HG02759 (cell line): ENCODE measurements around the gene ABO.
"Not testable (repeated sequence)": the region's sequence is repeated elsewhere in the genome, so short reads cannot be mapped to it uniquely, and the experiment has no call there.

Experiments used
- ATAC-seq: cut with Tn5 transposase; IDR thresholded peaks from one replicate; pipeline ENCODE4 v1.9.1; 2021; ENCODE audit warnings: mild to moderate bottlenecking, moderate library complexity; ENCODE audit not compliant: unreplicated experiment

ABO gene

DNA sequence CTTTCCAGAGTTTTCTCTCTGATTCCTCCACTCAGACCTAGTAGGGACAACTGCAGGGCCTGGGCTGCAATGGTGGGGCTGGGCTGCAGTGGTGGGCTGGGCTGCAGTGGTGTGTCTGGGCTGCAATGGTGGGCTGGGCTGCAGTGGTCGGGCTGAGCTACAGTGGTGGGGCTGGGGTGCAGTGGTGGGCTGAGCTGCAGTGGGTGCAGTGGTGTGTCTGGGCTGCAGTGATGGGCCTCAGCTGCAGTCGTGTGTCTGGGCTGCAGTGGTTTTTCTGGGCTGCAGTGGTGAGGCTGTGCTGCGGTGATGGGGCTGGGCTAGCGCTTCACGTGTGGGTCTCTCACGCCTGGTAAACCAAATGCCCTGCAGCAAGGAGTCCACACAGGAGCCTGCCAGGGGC, 27.4 kb downstream of the ABO start:
- no peak for ATAC-seq

DNA sequence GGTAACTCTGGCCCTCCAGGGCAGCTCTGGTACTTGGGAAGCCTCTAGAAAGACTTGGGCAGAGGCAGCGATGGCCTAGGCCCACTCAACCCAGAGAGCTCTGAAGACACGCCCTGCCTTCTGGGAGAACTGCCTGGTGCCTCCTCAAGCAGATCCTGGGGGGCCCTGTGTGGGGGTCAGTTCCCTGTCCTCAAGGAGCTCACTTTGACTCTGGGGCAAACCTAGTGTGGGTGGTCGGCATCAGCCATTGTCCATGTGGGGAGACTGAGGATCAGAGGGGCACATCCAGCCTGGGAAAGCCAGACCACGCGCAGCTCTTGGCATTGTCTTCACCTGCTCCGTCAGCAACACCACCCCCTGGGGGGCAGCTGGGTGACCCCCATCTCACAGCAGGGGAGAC, 28.0 kb downstream of the ABO start:
- ATAC-seq = no peak

DNA sequence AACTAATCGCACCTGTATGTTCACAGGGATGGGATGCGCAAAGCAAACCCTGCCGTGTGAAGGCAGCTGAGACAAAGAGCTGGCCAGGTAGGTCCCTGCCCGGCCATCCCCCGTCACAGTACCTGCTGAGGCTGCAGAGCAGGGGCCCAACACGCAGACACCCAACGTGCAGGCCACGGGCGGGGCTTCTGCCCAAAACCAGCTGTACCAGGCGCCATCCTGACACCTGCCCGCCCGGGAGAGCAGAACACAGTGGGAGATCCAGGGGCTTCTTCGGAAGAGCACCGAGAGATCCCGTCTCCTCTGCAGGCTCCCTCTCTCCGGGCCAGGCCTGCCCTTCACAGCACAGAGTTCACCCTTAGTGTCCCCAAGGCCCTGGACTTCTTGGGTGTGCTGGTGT, 28.4 kb downstream of the ABO start:
- ATAC-seq = no peak

DNA sequence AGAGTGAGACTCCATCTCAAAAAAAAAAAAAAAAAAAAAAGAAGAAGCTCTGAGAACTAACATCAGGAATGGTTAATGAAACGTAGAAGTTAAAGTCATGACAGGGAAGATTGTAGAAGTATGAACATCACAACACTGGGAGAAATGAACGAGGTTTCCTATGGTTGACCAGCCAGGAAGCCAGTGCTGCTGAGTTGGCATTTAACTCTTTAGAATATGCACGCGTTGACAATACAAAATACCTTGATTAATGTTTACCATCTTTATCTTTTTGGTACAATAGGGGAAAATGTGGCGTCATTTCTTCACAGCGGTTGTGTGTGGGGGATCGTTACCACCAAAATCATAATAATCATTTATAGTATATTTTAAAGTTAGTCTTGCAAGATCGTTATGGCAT, 32.0 kb downstream of the ABO start:
- ATAC-seq = no peak

DNA sequence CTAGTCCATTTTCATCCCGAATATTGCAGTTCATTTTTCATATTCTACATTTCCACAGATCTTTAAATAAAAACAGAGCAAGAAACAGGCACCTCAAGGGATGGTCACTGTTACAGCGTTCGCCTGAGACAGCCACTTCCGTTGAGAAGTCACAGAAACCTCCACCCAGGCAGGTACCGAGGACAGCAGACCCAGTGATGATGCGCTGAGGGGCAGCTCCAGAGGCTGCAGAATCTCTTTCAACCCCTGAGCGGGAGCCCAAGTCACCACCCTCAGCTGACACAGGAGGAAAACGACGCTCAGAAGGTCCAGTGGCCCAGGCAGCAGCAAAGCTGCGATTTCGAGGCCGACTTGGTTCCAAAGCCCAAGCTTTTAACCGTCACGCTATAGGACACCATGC, 32.8 kb downstream of the ABO start:
- no peak for ATAC-seq

DNA sequence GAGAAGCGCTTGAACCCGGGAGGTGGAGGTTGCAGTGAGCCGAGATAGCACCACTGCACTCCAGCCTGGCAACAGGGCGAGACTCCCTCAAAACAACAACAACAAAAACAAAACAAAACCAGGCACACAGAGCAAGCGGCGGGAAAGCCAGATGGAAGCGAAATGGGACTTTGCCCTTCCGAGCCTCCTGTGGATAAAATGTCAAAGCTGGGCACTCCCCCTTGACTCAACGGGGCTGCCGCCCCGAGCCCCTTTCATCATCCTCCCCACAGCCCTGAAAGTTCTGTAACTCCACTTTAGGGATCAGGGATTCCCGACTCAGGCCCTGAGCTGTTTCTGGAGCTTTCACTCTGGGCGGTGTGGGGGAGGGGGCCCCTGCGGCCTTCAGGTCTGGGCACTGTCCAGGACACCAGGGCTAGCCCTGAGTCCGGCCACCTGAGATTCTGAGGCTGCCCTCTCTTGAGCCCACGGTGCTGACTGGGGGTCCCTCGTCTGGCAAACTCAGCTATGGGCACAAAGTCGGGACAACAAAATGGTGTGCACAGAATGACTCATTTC, 35.4 kb downstream of the ABO start:
- no peak for ATAC-seq

DNA sequence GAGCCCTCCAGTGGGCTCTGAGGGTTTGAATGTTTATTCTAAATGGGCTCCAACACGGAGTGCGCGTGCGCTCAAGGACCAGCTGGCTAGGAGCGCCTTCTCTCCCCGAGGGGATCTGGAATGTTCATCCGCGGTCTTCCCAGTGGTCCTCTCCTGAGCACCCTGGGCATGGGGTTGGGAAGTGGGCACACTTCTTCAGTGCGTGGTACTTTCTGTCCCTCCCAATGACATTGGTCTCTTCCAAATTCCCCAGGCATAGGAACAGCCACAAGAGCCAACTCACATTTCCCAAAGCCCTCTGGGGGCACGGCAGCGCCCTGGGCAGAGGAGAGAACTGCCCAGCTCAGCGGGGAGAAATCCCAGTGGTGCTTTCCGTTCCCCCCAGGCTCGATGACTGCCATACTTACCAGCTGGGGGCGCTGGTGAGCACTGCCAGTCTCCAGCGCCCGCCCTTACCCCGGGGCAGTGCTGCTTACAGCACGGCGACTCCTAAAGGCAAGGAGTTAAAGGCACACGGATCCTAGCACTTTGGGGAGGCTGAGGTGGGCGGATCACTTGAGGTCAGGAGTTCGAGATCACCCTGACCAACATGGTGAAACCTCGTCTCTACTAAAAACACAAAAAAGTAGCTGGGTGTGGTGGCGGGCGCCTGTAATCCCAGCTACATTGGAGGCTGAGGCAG, 36.0 kb downstream of the ABO start:
- no peak for ATAC-seq

DNA sequence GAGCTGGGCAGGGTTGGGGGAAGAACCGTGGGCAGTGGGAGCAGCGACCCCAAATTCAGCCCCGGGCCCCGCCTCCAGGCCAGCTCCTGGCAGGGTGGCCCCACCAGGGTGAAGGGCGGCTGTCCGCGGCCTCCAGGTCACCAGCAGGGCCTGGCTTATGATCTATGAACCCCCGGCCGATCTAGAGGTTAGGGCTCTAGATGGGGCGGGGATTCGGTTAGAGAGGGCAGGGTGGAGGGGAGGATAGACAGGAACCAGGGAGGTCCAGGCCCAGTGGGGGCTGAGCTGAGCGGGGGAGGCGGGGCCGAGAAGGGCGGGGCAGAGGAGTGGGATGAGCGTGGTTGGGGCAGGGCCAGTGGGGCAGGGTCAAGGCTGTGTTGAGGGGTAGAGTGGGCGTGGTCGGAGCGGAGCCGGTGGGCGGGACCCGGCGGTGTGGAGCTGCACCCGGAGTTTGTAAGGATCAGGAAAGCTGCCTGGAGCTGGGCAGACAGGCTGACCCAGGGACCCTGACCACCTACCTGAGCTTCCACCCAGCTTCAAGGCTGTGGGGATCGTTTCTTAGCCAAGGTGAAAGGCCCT, 36.6 kb downstream of the ABO start:
- ATAC-seq = no peak

DNA sequence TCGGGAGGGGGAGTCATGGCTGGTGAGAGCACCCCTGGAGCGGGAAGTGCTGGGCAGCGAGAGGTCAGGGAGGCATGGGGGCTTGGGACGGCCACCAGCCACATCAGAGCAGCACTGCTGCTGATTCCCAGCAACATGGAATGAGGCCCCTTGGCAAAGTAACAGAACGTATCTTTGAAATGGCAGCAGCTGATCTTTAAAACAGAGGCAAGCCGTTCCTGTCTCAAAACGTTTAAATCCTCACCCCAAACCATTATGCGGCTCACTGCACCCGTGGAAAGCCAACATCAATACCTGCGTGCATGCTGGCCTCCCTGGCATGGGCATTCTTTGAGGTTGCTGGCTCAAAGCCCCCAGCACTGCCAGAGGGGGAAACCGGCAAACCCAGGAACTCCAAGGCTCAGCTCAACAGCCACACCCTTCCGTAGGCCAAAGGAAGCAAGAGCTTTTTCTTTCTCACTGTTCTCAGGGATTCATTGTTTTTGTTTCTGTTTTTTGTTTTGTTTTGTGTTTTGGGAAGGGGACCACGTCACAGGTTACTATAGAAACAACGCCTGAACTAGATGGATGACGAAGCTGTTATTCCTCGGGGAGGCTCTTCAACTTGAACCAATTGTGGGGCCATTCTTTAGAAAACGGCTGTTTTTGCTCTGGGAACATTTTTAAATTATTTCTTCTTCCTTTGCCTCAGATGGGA, 37.8 kb downstream of the ABO start:
- no peak for ATAC-seq

DNA sequence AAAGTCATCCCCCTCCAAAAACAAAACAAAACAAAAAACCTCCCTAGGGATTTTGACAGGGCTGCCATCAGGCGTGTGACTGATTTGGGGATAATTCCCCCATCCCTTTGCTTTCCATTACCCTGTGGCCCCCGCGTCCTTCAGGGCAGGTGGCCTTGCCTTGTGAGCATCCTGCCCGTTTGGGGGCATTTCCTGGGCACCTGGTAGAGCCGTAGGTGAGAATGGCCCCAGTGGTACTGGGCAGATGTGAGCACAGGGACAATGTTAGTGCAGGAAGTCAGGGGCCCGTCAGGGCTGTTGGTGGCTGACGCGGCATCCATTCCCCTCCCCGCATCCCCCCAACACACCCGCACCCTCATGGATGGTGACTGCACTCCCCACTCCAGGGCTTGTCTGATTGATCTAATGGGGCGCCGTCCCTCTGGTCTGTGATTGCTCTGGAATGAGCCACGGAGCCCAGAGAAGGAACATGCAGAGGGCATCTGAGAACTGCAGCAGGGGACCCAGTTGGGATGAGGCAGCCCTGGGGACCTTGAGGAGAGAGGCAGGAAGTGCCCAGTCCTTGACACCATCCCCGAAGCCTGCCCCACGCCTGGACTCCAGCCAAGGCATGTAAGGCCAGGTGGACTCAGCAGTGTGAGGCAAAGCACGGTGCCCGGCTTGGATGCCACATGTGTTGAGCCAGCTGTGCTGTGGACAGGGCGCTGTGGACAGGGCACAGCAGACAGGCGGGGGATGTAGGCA, 38.5 kb downstream of the ABO start:
- ATAC-seq = not testable (repeated sequence)

DNA sequence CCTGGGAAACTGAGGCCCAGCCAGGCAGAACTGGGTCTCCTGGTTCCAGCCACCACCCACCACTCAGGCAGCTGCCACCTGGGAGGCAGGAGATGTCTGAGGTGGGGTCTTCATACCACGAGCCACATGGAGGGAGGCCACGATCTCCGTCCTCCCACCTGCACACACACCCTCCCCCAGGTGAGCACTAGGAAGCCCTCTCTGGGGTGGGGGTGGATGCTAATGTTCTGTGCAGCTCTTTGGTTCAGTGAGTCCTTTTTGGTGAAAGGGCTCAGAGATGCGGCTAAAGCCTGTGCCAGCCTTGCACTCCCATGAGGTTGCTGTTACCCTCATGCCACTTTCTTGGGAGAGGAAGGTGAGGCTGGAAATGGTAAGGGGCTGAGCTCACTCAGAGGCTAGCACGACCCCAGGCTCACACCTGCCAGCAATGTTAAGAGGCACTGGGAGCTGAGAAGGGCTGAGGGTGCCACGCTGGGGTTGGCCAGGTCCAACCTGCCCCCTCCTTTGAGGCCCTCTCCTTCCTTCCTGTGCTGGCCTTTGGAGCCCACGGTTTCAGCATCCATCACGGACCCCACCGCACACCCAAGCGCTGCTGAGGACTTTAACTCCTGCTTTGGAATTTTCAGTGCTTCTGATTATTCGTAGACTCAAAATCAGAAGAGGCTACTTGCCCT, 39.3 kb downstream of the ABO start:
- ATAC-seq = no peak

DNA sequence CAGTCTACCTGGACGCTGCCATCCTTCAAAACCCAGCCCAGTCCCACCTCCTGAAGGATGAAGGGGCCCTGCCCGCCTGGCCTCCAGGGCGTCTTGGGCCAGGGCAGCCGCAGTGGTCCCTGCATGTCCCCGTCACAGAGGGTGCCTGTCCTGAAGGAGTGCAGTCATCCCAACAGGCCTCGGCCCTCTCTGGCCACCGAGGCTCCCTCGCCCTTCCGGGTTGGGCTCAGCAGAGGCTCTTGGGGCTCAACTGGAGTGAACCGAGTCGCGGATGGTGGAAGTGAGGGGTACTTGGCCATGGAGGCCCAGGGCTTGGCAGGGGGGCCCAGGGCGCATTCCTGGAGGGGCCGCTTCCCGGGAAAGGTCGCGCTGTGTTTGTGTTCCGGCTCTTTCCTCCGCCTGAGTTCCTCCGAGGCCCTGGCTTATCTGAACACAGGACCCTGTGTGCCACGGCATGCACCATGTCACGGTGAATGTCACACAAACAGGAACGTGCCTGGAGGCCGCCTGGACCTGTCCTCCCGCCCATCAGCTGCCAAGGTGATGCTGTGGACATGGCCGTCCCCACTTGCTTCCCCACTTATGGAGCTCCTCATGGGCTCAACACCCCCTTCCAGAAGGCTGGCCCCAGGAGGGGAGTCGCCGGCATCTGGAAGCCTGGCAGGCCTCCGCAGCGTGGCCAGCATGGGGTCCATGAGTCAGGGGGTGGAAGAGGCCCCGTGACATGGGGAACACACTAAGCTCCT, 40.3 kb downstream of the ABO start:
- no peak for ATAC-seq

DNA sequence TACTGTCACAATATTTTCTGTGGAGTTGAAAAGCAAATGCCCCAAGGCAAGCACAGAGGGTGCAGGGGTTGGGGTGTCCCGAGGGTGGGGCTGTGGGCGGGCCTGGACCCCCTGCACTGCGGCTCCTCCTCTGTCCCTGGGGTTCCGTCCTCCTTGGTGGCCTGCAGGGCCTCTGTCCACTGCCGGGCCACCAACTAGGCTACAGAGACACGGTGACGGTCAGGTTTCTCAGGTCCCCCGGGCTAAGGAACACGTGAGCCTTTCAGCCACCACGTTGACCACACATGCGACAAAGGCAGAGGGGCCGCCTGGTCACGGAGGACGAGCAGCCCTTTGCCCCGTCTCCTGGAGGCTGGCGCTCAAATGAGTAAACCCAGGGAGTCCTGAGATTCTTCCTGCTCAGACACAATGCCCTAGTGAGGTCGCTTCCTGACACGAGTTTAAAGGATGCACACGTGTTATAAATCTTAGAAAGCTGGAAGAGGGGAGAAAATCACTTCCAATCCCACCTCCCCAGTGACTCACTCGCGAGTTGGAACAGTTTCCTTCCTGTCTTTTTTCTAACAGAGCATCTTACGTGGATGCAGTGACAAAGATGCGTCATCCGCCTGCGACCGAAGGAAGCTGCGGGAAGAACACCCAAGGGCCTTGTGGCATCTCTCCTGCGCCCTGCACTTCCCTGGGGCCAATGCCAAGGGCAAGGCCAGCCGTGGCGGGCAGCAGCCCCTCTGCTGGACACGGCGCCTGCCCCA, 41.1 kb downstream of the ABO start:
- no peak for ATAC-seq

DNA sequence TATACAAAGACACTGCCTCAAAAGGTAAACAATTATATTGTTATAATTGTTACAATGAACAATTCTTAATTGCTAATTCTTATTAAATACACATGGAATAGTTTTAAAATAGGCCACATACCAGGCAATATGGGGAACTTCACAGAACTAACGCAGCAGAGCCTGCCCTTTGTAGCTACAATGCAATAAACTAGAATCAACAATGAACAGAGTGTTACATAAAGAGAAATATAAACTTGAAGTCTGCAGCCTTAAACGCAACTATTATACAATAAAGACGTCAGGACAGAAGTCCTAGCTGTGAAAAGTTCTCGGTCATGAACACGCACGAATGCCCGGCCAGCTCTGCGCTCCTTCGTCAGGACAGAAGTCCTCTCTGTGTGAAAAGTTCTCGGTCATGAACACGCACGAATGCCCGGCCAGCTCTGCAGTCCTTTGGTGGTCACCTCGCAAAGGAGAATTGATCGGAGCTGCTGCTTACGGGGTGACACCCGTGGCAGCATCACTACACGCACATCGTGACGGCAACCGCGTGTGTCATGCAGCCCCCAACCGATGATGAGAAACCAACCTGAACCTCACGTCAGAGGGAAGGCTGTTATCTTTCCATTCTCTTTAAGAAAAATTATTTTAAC, 43.0 kb downstream of the ABO start:
- not testable (repeated sequence) for ATAC-seq

DNA sequence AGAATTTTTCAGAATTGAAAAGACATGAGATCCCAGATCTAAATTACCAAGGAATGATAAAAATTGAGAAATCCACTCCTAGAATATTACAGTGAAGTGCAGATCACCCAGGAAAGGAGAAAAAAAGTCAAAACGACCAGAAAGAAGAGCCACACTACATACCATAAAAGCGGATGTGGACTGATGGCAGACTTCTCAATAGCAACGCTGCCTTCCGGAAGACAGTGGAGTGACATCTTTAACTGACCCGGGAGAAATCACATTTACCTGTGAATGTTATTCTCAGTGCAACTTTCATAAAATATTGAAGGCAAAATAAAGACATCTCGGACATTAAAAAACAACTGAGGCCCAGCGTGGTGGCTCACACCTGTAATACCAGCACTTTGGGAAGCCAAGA, 44.5 kb downstream of the ABO start:
- ATAC-seq = not testable (repeated sequence)

DNA sequence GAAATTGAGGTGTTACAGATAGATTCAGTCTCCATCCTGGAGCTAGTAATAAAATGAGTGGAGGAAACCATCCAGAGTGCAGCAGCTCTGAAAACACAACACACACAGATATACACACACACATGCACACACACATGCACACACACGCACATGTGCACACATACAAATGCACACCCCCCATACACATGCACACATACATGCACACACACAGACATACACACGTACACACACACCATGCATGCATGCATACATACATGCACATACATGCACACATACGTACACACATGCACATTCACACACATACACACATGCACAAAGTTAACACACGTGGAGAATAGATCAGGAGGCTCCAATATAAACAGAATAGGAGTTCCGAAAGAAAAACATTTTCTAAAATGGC, 44.9 kb downstream of the ABO start:
- no peak for ATAC-seq

DNA sequence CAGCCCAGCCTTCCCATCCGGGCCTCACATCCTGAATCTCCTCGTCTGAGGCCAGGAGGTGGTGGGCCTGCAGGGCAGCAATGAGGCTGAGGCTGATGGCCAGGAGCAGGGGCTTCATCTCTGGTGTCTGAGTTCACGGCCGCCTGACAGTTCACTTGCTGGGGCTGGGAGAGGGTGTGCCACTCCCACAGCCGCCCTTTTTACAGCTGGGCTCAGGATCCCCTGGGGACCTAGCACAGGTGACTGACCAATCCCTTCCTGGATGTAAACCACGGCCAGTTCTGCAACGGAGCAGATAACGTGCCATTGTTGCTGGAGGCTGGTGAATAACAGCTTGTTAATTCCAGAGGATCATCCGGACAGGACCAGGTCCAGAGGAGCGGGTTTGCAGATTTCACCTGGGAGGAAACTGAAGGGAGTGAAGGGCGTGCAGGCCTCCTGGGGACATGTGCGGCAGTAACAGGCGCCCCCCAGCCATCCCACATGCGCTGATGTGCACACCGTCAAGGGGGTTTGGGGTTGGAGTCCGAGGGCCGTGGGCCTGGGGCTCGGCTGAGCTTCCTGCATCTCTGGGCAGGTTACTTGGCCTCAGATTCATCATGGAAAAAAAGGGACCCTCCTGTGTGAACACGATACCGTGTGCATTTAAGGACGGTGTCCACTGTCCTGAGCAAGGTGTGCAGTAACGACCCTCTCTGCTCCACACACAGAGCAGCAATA, 46.4 kb downstream of the ABO start:
- ATAC-seq = not testable (repeated sequence)

DNA sequence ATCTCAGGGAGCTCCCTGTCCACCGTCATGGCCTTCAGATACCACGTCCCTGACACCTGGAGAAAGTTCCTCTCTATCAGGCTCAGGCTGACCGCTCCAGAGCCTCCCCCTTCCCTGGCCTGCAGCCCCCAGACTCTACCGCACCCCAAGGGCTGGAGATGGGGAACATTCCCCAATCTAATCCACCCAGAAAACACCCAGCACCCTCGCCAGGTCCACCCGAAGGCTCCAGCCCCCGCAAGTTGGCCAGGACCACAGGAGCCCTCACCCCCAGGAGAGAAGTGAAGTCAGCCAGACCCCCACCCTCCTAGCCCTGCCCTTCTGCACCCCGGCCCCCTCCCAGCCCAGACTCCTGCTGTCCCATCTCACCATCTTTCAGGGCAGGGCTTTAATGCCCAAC, 47.0 kb downstream of the ABO start:
- ATAC-seq = not testable (repeated sequence)
